GM18505 (cell line): ENCODE data around the gene ENPP7.

Experiments
- ATAC-seq: cut with Tn5 transposase; IDR thresholded peaks from one replicate; pipeline ENCODE4 v1.9.1; 2021; ENCODE audit not compliant: unreplicated experiment
- POLR2A ChIP-seq: IDR thresholded peaks from 4 replicates; pipeline ENCODE4 v1.6.1; 2011; ENCODE audit warnings: borderline replicate concordance; ENCODE audit not compliant: insufficient read depth, insufficient read length; ENCODE audit errors: extremely low read depth

The ENPP7 gene

DNA sequence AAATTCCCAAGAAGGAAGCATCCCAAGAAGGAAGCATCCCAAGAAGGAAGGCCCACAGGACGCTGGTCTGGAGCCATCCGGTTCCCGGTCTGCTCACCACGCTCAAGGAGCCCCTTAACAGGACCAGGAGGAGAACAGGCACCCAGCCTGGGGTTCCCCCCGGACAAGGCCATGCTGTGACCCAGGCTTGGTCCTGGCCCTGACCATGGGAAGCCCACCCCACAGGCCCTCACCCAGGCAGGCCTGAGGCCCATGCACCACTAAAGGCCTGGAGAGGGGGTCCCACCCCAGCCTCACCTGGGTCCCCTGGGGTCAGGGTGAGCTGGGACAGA, 340 bp upstream of the ENPP7 start:
- no peak for TF ChIP-seq POLR2A
- no peak for ATAC-seq

GRCh38 chr17:79732254-79732653, 1.5 kb downstream of the ENPP7 start:
- no peak for TF ChIP-seq POLR2A
- ATAC-seq, result no peak

GRCh38 chr17:79732804-79733691, 2.3 kb downstream of the ENPP7 start:
- TF ChIP-seq POLR2A, result peak; percentile 16
- no peak for ATAC-seq

DNA sequence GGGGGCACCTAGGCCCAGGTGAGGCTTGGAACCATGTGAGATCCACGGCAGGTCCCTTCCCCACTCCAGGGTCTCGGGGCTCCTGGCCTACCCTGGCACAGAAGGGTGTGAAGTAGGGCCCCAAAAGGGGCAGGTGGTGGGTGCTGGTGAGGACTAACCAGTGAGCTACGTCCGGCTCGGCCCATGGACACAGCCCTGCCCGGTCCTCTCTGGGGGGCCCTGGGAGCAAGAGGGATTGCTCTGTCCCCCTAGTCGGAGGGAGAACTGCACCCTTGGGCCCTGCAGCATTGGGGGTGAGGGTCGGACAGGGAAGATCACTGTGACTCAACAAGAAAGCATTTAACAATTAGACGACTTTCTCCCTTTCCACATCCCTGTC, 2.9 kb downstream of the ENPP7 start:
- no peak for ATAC-seq

DNA sequence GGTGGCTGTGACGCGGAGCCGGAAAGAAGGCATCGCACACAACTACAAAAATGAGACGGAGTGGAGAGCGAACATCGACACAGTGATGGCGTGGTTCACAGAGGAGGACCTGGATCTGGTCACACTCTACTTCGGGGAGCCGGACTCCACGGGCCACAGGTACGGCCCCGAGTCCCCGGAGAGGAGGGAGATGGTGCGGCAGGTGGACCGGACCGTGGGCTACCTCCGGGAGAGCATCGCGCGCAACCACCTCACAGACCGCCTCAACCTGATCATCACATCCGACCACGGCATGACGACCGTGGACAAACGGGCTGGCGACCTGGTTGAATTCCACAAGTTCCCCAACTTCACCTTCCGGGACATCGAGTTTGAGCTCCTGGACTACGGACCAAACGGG, 4.4 kb downstream of the ENPP7 start:
- ATAC-seq, result no peak
- TF ChIP-seq POLR2A, result no peak

More for the DNA sequence above, 2.9 kb downstream of the ENPP7 start:
- no peak for TF ChIP-seq POLR2A

DNA sequence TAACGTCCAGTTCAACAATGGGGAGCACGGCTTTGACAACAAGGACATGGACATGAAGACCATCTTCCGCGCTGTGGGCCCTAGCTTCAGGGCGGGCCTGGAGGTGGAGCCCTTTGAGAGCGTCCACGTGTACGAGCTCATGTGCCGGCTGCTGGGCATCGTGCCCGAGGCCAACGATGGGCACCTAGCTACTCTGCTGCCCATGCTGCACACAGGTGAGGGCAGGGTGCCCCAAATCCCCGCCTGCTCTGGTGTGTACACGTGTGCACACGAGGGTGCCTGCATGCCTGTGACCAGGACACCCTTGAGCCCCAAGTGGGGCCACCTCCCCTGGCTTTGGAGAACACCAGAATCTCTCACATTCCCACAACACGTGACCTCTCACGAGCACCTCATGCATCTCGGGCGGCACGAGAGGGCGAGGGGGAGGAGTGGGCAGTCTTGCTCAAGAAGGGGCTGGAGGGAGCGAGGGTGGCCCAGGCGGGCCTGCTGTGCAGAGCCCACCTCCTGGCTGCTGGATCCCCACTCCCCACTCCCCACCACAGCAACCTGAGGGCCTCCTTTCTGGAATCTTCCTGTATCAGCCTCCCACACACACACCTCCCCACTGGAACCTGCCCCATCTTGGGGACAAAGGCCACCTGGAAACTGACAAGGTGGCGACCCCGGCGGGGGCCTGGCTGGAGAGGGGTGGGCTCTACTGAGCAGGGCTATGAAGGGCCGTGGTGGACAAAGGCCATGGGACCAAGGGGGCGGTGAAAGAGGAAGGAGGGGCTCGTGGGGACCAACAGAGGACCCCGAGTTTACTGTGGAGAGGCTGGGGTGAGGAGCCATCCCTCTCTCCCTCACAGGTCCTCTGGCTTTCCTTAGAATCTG, 6.5 kb downstream of the ENPP7 start:
- ATAC-seq, result no peak
- TF ChIP-seq POLR2A, result no peak

DNA sequence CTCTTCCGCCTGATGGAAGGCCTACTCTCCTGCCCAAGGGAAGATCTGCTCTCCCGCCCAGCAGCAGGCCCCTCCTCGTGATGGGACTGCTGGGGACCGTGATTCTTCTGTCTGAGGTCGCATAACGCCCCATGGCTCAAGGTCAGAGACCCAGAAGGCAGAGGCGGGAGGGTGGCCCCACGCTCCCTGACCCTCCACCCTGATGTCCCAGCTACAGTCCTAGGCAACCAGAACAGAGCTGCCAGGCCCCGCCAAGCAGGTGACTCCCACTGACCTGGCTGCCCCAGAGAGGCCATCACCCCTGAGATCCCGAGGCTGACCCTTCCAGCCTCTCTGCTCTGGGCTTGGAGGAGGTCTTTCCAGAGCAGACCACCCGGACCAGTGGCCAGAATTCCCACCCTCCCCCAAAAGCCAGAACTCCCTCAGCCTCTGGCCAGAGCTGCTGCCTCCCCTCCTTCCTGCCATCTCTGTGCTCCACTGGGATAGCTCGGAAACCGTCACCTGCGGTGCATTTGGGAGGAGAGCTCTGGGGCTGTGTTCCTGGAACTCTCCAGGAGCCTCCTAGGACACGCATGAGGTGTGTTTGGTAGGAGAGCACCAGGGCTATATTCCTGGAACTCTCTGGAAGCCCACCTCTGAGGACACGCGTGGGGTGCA, 7.3 kb downstream of the ENPP7 start:
- no peak for ATAC-seq
- no peak for TF ChIP-seq POLR2A

- TF ChIP-seq POLR2A, result no peak
- ATAC-seq, result no peak
Observed at GRCh38 chr17:79738643-79739042, 7.9 kb downstream of the ENPP7 start.

- no peak for TF ChIP-seq POLR2A
- no peak for ATAC-seq
Observed at GRCh38 chr17:79739148-79740062, 8.7 kb downstream of the ENPP7 start.

GRCh38 chr17:79740413-79740812, 9.7 kb downstream of the ENPP7 start:
- no peak for TF ChIP-seq POLR2A
- no peak for ATAC-seq

- ATAC-seq, result no peak
- TF ChIP-seq POLR2A, result no peak
Observed at GRCh38 chr17:79741401-79741750, 10.6 kb downstream of the ENPP7 start.

- no peak for TF ChIP-seq POLR2A
- no peak for ATAC-seq
Observed at GRCh38 chr17:79741751-79742588, 11.2 kb downstream of the ENPP7 start.
